Measurements from ENCODE around the gene NTSR1.

Gene NTSR1

GRCh38 chr20:62707921-62708521, 615 bp upstream of the NTSR1 start:
- DNase-seq (ENCODE audit: low read depth, low spot score): no peak

- DNase-seq (ENCODE audit: low read depth, low spot score): no peak
These were observed 885 bp downstream of the NTSR1 start for GRCh38 chr20:62709537-62709905.

- no peak for DNase-seq (ENCODE audit: low read depth, low spot score)
These were observed 1.7 kb downstream of the NTSR1 start for GRCh38 chr20:62710221-62710885.

- DNase-seq (ENCODE audit: low read depth, low spot score): no peak
These were observed 2.5 kb downstream of the NTSR1 start for GRCh38 chr20:62710886-62711702.

- DNase-seq (ENCODE audit: low read depth, low spot score): no peak
These were observed 3.1 kb downstream of the NTSR1 start for GRCh38 chr20:62711703-62712101.

- no peak for DNase-seq (ENCODE audit: low read depth, low spot score)
These were observed 4.0 kb downstream of the NTSR1 start for GRCh38 chr20:62712606-62713005.

GRCh38 chr20:62714006-62714405, 5.4 kb downstream of the NTSR1 start:
- no peak for DNase-seq (ENCODE audit: low read depth, low spot score)

- DNase-seq (ENCODE audit: low read depth, low spot score): no peak
These were observed 6.2 kb downstream of the NTSR1 start for GRCh38 chr20:62714799-62715198.

GRCh38 chr20:62715201-62715600, 6.6 kb downstream of the NTSR1 start:
- no peak for DNase-seq (ENCODE audit: low read depth, low spot score)

- DNase-seq (ENCODE audit: low read depth, low spot score): no peak
These were observed 7.7 kb downstream of the NTSR1 start for GRCh38 chr20:62716198-62716940.

GRCh38 chr20:62716941-62717310, 8.3 kb downstream of the NTSR1 start:
- DNase-seq (ENCODE audit: low read depth, low spot score): no peak

GRCh38 chr20:62717933-62718332, 9.3 kb downstream of the NTSR1 start:
- no peak for DNase-seq (ENCODE audit: low read depth, low spot score)

- DNase-seq (ENCODE audit: low read depth, low spot score): no peak
These were observed 9.9 kb downstream of the NTSR1 start for GRCh38 chr20:62718546-62718945.

GRCh38 chr20:62719250-62719935, 10.8 kb downstream of the NTSR1 start:
- no peak for DNase-seq (ENCODE audit: low read depth, low spot score)

GRCh38 chr20:62721511-62722370, 13.1 kb downstream of the NTSR1 start:
- no peak for DNase-seq (ENCODE audit: low read depth, low spot score)

- DNase-seq (ENCODE audit: low read depth, low spot score): no peak
These were observed 14.0 kb downstream of the NTSR1 start for GRCh38 chr20:62722627-62723026.

GRCh38 chr20:62723351-62723750, 14.7 kb downstream of the NTSR1 start:
- DNase-seq (ENCODE audit: low read depth, low spot score): no peak

GRCh38 chr20:62723768-62724450, 15.3 kb downstream of the NTSR1 start:
- DNase-seq (ENCODE audit: low read depth, low spot score): no peak

GRCh38 chr20:62724692-62725595, 16.3 kb downstream of the NTSR1 start:
- DNase-seq (ENCODE audit: low read depth, low spot score): no peak

All from activated CD4-positive, CD25-positive, alpha-beta regulatory T cell treated with anti-CD3 and anti-CD28 coated beads, Interleukin-2, amount 50 U/mL, for 16 hours (primary cell).